HG02678 (cell line): Measurements from ENCODE around the gene KLLN.
"Not testable (repeated sequence)": the region's sequence is repeated elsewhere in the genome, so short reads cannot be mapped to it uniquely, and the experiment has no call there.

Experiments
- ATAC-seq: cut with Tn5 transposase; IDR thresholded peaks from one replicate; pipeline ENCODE4 v1.9.1; 2021; ENCODE audit warnings: mild to moderate bottlenecking, moderate library complexity; ENCODE audit not compliant: unreplicated experiment

KLLN gene

DNA sequence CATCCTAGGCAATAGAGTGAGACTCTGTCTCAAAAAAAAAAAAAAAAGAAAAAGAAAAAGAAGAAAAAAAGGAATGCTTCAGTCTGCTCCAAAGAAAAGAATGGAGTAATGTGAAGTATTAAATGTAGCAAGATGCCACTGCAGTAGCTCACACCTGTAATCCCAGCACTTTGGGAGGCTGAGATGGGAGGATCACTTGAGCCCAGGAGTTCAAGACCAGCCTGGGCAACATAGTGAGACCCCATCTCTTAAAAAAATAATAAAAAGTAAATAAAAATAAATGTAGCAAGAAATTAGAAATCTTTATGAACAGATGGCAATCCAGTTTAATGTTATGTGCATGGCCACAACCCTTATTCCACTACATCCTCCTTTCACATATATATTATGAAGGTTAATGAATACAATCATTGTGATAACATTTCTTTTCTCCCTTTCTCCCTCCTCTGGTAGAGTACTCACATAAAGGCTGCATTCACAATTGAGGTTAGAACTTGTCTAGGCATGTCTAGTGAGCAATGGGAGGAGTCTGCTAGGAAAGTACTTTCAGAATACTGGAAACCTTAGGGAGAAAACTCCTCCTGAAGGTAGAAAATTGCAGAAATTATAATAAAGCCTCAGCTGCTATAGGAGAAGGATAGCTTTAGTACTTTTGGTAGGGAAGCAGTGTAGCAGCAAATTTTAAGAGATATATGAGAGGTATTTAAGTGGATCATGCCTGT, 20.4 kb downstream of the KLLN start:
- no peak for ATAC-seq

DNA sequence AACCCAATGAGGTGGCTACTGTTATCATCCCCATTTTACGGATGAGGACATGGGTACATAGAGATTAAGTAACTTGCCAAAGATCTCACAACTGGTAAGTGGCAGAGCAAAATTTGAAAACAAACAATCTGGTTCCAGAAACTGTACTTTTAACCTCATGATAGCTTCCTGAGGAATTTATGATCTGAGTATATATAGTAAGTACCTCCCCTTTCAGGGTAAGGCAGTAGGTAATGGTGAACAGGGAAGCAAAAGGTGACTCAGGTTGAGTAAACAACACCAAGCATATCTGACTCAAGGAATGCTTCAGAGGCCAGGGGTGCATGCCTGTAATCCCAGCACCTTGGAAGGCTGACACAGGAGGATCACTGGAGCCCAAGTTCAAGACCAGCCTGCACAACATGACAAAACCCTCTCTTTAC, 21.1 kb downstream of the KLLN start:
- no peak for ATAC-seq

DNA sequence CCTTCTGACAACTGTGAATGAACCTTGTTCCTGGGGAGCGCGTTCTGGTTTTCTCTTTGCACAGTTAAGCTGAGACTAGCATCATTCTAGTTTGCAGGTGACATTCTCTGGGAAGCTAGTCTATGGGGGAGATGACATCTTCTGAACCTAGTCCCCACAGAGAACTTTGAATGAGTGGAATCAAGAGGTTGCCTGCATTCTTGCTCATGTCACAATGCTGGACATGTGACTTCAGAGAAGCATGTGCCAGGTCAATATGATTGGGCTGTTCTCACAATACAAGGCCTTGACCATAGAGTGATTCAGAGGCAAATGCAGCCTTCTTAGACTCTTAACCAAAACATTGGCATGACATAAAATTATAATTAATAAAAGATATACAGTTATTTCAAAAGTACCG, 22.1 kb downstream of the KLLN start:
- no peak for ATAC-seq

DNA sequence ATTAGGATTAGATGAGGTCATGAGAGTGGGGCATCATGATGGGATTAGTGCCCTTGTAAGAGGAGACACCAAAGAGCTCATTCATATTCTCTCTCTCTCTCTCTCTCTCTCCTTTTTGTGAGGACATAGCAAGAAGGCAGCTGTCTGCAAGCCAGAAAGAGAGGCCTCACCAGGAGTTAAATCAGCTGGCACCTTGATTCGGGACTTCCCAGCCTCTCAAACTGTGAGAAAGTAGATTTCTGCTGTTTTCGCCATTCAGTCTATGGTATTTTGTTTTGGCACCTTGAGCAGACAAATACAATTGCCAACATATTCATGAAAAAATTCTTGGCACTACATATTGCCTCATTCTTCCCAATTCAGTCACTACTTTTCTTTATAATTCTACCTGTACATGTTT, 24.7 kb downstream of the KLLN start:
- no peak for ATAC-seq

DNA sequence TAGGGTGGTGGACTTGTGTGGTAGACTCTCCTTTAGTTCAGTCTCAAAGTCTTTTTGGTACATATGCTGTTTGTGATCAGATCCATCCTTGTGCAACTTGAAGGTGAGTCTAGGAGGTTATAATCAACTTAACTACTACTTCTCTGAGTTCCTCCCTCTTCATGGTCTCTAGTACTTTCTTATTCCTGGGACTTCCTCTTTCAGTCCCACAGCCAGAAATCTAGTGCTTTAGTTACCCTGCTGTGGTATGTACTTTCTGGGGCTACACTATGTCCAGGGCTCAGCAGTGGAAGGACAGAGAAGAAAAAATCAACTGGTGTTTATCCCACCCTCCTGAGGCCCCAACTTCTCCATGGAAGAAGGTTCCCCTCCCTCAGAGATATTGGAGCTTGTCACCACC, 25.9 kb downstream of the KLLN start:
- peak; percentile 43 for ATAC-seq

DNA sequence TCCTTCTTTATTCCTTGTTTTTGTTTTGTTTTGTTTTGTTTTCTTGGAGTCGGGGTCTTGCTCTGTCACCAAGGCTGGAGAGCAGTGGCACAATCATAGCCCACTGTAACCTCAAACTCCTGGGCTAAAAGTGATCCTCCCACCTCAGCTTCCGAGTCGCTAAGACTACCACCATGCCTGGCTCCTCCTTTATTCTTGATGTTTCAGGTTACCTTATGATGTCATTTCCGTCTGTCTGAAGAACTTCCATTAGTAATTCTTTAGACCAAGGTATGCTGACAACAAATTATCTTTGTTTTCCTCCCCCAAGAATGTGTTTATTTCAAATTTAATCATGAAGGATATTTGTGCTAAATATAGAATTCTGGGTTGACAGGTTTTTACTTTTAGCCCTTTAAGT, 27.2 kb downstream of the KLLN start:
- ATAC-seq = no peak

DNA sequence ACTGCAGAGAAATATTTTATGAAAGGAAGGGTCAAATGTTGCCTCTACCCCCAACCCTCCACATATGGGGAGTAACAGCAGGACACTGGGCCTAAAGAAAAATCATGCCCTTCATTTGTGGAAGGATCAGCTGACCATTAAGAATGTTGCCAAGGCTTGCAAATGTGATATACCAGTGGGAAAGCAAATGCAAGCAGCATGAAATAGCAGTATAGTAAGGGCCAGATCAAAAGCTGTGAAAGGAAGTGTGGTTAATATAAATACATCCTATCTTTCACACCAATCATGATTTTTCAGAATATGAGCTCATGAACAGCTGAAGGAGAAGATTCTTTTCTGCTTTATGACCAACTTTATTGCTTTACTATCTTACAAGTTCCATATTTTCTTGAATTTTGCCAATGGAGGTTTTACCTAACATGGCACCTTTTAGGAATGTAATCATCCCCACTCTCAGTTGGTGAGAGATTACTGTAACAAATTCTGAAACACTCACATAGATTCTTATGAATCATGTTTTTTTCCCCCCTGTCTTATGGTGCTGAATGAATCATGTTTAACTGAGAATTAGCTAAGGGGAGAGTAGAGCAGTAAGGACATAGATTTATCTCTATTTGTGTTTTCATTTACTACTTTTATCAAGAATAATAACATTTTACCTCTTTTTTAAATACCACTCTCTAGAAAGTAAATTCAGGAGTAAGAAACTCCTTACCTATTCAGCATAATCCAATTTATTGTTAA, 33.2 kb downstream of the KLLN start:
- ATAC-seq = no peak

DNA sequence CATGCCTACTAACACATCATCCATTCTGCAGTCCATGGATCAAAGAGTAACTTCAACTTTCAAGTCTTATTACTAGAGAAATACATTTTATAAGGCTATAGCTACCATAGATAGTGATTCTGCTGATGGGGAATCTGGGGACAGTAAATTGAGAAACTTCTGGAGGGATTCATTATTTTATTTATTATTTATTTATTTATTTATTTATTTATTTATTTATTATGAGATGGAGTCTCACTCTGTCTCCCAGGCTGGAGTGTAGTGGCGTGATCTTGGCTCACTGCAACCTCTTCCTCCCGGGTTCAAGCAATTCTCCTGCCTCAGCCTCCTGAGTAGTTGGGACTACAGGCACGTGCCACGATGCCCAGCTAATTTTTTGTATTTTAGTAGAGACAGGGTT, 34.3 kb downstream of the KLLN start:
- not testable (repeated sequence) for ATAC-seq

DNA sequence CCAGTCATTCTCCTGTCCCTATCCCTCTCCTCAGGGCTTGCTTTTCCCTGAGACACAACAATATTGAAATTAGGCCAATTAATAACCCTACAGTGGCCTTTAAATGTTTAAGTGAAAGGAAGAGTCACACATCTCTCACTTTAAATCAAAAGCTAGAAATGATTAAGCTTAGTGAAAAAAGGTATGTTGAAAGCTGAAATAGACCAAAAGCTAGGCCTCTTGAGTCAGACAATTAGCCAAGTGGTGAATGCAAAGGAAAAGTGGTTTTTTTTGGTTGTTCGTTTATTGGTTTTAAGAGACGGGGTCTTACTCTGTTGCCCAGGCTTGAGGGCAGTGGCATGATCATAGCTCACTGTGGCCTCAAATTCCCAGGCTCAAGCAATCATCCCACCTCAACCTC, 35.7 kb downstream of the KLLN start:
- ATAC-seq = no peak

DNA sequence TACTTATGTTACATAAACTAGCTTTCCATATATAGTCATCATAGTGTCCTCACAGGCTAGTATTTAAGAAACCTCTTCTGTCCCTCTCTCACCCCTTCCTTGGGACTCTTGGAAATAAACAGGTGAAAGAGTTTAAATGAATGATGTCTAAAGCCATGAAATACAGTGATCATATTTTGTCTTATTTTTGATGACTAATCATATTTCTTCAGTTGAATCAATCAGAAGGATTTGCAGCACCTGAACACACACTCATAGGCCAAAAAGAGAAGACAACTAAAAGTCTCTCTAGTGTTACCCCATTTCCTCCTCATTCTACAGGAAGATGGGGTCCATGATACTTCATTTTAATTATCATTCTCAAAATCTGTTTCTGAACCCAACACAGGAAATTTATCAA, 36.7 kb downstream of the KLLN start:
- ATAC-seq = no peak

DNA sequence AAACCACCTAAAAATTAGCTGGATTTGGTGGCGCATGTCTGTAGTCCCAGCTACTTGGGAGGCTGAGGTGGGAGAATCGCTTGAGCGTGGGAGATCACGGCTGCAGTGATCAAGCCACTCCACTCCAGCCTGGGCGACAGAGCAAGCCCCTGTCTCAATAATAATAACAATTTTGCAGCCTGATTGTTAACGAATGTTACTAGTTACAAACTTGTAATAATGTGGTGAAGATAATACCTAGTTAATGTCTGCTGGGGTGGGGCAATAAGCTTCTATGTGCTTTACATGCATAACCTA, 44.1 kb downstream of the KLLN start:
- no peak for ATAC-seq

DNA sequence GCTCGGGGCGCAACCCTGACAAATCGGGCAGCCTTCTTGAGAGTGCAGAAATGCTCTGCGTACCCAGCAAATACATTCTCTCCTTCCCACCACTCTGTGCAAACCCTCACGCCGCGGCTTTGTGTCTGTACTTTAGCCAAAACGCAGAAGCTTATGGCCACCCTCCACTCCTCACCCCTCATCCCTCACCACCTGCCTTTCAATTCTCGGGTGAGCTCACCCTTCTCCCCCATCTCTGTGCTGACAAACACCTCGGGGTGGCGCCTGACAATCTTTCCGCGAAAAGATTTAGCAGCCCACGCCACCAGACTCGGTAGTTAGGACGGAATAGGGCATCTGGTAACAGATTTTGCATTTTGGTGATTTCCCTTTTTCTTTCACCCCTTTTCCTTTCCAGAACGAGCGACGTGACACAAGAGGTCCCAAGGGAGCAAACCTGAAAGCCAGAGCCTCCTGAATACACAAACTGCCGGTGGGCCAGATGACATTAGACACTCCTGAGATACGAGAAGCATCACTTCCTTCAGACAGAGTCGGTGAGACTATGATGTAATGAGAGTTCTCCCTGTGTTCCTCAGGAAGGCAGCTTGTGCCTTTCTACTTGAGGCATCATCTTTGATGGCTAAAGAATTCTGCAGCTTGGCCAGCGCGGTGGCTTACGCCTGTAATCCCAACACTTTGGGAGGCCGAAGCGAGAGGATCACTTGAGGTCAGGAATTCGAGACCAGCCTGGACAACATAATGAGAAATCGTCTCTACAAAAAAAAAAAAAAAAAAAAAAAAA, 44.6 kb downstream of the KLLN start:
- ATAC-seq = peak; percentile 47

DNA sequence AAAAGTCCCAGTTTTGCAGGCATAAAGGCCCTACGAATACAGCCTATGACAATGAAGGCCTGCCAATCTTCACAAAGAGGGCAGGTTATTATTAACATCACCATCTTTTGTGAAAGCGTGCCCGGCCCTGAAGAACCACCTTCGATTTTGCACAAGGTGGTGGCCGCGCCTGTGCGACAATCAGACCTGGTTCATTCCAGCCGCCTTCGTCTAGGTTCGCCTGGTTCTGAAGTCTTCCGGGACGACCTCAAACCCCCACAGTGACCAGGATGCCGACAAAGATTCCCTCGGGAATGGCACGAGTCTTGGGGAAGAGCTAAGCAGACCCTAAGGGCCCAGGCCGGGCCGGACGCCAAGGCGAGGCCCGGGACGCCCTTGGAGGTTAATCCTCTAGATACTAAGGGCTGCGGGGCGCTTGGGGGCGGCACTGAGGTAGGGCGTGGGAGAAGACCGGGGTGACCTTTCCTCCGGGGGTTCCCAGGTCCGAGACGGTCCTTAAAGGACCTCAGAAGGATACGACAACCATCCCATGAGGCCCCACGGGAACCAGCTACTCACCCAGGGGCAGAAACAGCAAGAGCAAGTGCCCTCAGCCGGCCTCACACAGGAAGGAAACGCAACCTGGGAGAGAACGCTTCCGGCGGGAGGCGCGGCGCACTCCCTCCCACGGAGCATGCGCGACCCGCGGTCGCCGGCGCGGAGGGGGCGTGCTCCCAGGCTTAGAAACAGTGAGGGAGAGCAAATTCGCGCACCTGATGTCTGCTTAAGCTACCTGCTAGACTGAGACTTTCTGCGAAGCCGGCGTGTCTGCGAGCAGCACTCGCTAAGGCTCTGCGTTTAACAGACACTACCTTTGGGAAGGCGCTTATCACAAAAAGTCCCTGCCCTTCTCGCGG, 45.5 kb downstream of the KLLN start, which contains the start of gene ATAD1:
TSS of gene ATAD1 (minus strand) at position 618 of the 896 bp plus-strand sequence. CDS start 3,627 bp downstream, outside the sequence.
- peak; percentile 79 for ATAC-seq

DNA sequence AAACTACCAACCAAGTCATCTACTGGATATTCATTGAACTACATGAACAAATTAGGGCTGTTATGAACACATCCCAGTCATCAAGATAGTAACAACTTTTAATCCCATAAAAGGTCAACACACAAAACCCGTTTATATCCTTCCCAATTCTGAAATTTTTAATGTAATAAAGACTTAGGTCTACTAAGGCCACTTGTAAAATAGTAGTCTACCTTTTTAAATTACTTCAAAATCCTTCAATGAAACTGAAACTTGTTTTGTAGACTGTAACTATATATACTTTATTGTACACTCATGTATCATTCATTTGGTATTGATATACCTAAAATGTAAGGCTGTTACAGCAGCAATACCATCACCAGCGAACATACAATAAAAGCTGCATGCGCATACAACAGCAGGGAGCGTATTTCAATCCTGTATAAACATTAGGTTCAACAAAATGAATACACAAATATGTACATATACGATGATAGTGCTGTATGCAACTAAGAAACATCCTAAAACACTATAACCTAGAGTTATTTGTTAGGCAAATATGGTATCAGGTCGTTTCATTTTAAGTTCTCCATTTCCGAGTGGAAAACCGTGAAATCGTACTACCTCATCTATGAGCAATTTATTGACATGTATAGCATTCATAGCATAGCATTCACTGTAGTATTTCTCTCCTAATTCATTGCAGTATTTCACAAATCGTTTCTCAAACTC, 46.3 kb downstream of the KLLN start:
- ATAC-seq = no peak

DNA sequence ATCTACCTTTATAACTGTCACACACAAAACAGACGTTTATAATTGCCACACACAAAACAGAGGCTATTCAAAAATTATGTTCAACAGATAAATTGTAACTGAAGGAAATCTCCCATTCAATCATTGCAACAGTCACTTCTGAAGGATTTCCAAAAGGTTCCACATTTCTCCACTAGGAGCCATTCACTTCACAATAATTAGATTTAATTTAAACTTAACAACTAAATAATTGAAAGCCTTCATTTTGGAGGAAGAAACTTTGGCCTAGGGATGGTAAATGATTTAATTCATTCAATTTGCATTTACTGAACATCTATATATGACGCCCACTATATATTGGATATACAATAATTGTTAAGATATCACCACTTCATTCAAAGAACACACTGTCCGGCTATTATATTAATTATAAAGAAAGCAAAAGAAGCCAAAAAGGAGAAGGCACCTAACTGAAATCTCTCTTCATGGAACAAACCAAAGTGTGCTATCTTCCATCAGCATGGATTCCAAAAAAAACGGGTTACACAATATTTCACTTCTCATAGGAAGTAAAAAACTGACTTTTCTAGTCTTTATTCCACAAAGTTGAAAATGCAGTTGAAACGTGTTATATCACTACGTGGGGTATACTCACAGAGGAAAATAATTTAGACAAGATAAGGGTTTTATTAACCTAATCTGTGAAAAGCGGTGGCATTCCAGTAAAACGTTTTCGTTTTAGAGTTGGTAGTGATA, 47.0 kb downstream of the KLLN start:
- ATAC-seq = no peak
